HPDE6-E6E7 (cell line): ENCODE measurements around the gene IL7R.
"Not testable (repeated sequence)": the region's sequence is repeated elsewhere in the genome, so short reads cannot be mapped to it uniquely, and the experiment has no call there.

ENCODE experiments used
- DNase-seq: peaks from one replicate; pipeline ENCODE4 v3.0.0; 2011; ENCODE audit warnings: missing footprints; ENCODE audit errors: extremely low spot score

IL7R gene

DNA sequence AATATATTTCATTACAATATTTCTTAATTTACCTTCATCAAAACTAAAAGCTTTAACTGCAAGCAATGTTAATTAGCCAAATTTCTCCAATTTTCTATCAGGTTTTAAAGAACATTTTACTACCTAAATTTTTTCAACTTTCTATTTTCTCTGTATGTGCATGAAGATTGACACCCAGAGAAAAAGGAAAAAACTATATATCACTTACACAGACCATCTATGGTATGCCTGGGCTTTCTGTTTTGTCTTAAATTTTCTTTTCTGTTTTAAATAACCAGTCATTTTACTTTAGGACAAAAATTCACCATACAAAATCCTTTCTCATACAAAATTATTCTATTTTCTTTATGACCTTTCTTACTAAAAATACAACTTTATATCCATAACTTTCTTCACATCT lies 13.8 kb upstream of the IL7R start:
- no peak for DNase-seq

DNA sequence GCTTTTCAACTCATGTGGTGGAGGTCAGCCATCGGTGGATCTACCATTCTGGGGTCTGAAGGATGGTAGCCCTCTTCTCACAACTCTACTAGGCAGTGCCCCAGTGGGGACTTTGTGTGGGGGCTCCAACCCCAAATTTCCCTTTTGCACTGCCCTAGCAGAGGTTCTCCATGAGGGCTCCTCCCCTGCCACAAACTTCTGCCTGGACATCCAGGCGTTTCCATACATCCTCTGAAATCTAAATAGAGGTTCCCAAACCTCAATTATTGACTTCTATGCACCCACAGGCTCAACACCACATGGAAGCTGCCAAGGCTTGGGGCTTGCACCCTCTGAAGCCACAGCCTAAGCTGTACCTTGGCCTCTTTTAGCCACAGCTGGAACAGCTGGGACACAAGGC lies 11.2 kb upstream of the IL7R start:
- DNase-seq: not testable (repeated sequence)

DNA sequence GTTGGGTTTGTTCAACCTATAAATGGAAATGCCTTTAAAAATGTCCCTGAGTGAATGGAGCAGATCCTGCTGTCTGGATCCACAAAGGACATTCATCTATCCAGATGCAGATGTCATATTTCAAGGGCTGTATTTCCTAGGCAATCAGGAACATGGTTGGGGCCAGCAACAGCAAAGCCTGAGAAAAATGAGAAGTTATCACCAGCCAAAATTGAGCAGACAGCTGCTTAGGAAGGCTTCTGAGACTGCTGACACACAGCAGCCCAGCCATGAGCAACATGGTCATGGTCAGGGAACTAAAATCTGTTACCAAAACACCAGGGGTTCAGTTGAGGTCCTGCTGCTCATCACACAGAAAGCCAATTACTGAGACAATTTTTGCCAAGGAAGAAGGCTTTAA lies 9.2 kb upstream of the IL7R start:
- DNase-seq: no peak

DNA sequence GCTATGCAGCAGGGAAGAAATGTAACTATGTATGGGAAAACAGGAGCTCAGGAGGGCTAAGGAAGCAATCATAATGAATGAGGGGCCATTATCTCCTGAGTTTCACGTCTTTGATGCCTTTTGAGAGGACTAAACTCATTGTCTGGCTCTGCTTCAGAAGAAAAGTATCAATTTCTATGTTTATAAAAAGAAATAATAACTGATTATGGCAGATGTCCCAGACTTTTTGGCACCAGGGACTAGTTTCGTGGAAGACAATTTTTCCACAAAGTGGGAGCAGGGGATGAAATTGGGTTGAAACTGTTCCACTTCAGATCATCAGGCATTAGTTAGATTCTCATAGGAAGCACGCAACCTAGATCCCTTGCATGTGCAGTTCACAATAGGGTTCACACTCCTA lies 8.7 kb upstream of the IL7R start:
- no peak for DNase-seq

DNA sequence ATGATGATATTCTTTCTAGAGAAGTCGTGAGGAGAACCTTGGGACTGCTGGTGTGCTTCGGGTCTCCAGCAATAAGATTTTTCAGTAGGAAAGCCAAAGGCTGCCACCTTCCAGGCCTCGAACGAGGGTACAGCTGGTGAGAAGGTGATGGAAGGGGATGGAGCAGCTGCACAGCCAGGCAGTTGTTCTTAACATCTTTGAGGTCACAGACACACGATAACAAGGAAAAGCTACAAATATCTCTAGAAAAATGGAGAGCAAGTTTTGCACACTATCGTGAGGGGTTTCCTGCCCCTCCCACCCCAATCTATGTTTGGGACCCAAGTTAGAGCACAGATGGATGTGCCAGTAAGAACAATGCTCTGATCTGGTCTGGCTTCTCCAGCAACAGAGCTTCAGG lies 6.8 kb upstream of the IL7R start:
- DNase-seq: no peak

DNA sequence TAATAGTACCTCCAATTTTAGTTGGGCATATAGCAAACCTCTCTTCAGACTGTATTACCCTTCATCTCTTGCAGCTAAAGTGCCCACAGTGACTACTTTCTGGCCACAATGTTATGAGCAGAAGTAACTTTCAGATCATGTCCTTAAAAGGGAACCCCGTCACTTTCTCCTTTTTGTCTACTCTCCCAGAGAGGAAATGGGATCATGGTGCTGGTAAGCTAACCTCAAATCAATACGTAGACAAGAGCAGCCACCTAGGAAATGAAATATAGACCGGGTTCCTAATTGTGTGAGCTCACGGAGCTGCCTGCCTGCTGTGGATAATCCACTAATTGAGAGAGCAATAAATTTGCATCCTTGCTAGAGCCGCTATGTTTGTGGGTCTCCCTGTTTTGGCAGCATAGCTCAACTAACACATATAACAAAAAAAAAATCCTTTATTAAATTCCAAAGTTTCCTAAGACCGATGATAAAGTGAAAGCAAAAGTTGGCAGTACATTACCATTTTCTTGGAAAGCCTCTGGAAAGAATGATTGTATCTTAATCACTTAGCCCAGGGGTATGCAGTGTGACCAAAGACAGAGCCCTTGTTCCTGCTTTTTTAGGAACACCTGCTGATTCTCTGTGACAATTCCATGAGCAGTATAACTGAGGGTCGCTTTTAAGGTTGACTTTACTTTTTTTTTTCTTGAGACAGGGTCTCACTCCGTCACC lies 5.6 kb upstream of the IL7R start:
- DNase-seq: no peak

DNA sequence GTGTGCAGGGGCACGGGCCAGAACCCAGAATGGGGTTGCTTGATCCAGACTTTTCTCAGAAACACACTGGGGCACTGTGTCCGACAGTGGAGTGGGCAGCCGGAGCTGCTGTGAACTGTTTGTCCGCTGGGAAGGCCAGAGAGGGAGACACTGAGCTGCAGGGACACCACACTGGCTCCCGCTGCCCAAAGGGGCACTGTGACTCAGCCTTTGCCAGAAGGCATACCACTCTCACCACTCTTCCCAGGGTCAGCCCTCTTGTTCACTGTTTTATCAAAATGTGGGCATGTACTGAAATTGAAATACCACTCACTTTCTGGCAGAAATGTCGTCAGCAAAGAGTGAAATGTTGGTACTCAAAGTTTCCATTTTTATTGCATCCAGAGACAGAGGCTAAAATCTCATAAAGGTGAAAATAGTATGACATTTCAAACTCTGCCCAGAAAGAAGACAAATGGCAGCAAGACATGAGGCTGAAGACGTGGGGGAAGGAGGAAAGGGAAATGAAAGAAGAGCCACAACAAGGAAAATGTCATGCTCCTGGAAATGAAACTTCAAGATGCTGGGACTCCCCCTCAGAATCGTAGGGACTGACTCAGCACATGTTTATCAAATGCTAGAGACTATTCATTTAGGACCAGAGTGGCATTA lies 4.5 kb upstream of the IL7R start:
- no peak for DNase-seq

DNA sequence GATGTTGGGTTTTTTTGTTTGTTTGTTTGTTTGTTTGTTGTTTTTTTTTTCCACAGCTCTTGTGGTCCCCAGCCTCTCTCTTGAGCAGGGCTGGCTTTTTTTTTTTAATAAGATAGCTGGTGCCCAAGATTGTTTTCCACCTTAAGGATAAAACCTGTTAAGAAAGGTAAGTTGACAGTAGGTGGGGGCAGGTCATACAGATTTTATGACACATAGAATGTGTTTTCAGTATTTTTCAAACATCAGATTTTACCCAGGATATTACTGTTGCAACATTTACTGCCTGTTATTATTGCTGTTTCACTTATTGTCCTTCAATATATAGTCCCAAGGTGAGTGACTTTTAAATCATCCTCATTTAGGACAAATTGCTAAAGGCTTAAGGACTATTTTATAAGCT lies 3.9 kb upstream of the IL7R start:
- no peak for DNase-seq

DNA sequence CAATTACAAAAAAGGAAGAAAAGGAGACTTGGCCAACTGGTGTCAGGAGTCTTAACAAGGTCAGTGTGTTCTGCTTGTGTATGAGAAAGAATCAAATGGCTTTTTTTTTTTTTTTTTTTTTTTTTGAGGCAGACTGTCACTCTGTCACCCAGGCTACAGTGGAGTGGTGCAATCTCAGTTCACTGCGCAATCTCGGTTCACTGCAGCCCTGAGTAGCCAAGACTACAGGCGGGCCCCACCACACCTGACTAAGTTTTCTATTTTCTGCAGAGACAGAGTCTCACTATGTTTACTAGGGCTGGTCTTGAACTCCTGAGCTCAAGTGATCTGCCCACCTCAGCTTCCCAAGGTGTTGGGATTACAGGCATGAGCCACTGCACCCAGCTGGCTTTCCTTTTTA lies 3.1 kb upstream of the IL7R start:
- DNase-seq: no peak

DNA sequence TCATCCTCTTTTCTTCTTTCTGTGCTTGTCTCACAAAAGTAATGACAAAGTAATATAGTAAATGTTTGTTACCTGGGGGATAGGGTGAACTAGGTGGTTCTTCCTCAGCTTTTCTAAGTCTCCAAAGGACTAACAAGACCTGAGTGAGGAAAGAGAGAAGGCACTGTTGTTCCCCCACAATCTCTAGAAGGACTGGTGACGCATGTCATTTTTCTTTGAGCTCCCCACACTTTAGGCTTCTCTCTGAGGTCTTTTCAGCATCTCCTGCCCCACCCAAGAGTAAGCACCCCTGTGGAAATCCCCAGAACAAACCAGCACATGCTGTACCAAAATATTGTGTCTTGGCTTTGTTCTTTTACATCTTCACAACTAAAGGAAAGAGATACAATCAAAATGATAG lies 2.4 kb upstream of the IL7R start:
- no peak for DNase-seq

DNA sequence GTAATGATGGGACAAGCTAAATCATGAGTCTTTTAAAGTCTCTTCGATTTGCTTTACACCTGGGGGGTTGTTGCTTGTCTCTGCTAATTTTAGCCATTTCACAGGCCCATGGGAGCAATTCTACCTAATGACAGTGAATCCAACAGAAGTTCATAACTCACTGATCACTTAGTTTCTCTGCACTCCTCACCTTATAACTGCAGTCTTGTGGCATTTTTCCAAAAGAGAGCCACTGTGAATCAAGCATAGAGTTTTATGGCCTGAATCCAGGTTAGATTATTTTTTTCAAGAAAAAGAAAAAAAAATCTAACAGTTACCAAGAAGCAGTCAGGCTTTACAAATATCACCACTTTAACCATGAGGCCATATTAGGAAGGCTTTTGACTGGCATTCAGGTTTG lies 1.5 kb upstream of the IL7R start:
- DNase-seq: no peak

DNA sequence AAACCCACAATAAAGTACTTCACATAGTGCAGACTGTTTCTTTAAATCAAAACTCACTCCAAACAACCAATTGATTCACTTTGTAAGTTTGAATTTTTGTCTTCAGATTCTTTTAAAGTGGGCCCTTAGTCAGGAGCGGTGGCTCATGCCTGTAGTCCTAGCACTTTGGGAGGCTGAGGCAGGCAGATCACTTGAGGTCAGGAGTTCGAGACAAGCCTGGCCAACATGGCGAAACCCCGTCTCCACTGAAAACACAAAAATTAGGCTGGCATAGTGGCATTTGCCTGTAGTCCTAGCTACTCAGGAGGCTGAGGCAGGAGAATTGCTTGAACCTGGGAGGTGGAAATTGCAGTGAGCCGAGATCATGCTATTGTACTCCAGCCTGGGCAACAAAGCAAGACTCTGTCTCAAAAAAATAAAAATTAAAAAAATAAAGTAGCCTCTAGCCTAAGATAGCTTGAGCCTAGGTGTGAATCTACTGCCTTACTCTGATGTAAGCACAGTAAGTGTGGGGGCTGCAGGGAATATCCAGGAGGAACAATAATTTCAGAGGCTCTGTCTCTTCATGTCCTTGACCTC lies 416 bp upstream of the IL7R start:
- not testable (repeated sequence) for DNase-seq

DNA sequence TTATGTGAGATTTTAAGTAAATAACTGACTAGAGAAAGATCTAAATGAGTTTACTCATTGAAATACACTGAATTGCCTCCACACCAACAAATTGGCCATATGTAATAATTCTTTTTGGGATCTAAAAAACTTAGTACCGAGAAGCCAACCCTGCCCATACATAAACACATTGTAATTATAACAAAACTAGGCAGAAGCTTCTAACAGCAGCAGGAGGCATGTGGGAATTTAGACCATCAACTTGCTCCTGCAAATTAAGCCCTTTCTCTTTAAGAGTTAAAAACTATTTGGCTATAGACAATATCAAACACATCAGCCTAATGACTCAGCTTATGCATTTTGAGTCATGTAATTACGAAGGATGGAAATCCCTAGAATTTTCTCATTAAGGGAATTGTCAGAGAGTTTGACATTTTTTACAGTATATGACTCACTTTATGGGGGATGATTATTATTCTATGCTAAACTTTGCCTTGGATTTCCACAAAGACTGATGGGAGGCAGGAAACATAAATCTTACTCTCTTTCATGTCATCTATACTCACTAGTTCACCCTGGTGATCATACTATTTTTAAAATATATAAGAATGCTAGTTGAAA lies 1.0 kb downstream of the IL7R start:
- peak; percentile 21 for DNase-seq

DNA sequence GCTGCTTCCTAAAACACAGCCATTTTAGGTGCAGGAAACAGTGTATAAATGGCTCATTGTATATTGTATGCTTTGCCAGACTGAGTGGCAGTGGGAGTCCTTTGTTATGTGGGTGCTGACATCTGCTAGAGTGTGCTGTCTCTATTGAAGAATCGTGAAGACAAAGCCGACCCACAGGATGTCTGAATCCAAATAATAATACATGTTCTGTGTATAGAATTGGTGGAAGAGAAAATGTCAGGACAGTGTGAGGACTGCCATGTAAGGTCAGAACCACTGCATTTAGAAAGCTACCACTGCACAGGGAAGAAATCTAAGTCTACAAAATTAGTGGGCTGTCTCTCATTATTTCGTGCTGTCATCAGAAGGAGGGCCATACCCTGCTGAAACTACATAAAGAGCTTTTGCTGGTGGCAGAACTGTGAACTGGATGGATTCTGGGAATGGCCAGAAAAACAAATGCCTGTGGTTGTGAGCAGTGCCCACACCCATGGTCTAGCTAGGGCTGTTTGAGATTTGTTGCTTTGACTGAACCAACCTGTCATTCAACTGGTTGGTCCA lies 2.5 kb downstream of the IL7R start:
- DNase-seq: no peak

DNA sequence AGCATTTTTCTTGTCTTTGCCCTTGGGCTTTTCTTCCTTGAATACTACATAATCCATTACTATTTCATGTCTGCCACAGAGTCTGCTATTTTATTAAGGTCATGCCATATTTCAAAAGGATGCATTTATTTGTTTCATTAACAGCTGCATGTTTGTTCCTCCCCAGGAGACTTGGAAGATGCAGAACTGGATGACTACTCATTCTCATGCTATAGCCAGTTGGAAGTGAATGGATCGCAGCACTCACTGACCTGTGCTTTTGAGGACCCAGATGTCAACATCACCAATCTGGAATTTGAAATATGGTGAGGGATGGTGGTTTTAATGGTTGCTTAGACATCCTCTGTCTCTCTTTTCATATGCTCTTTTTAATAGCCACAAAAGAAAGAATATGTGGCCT lies 4.0 kb downstream of the IL7R start:
- no peak for DNase-seq

DNA sequence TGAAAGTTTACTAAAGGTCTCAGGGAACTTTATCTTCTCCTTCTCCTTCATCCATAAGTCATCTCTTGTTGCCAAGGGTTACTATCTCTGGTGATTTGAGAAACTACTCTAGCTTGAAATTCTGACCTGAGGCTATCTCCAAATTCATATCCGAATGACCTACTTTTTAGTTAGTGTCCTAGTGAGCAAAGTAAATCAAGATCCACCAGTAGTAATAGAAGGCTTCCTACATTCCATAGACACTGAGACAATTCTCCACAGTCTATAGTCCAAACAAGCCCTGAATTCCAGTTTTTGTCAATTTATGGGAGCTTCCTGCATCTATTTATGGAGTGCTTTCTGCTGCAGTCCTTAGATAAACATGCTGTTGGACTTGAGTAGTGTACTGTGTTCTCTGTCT lies 5.0 kb downstream of the IL7R start:
- no peak for DNase-seq

DNA sequence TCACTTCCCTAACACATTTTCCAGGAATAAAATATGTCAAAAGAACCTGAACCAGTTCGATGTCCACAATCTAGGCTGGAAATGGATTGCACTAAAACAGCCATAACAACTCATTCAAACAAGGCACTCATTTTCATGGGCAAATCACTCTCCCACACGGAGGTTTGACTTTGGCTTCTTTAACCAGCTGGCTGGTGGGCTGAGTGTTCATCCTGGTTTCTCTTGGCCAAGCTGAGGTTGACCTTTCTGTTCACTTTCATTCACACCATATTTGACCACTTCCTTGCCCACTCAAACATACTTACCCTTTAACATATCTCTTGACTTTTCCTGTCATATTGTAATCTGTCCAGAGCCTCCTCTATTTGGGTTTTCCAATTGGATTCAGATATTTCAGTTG lies 5.4 kb downstream of the IL7R start:
- no peak for DNase-seq

DNA sequence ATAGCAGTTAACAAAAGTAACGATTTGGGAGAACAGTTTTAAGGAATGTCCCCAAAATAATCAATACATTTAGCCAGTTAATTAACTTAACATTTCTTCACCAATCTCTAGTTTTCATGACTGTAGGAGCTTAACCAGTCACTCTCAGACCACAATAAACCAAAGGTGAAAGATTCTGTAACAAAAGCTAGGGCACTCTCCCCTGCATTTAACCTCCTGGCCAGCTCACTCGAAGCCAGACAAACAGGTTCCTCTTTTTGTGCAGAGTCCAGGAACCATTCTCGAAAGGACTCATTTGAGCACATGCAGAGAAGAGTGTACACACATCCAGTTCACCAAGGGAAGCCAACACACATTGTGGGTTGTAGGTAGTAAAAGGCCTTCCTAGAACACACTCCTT lies 6.5 kb downstream of the IL7R start:
- DNase-seq: no peak

DNA sequence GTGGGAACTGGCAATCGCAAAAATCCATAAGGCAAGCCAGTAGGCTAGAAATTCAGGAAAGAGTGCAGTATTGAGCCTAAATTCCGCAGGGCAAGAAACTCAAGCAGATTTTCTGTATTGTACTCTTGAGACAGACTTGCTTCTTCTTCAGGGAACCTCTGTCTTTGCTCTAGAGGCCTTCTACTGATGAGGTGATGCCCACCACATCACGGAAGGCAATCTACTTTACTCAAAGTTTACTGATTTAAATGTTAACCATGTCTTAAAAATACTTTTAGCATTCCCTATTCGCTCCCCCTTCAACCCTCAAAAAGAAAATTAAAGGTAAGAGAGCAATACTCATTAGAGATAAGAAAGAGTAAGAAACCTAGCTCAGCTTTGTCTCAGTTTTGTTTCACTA lies 11.3 kb downstream of the IL7R start:
- DNase-seq: no peak

DNA sequence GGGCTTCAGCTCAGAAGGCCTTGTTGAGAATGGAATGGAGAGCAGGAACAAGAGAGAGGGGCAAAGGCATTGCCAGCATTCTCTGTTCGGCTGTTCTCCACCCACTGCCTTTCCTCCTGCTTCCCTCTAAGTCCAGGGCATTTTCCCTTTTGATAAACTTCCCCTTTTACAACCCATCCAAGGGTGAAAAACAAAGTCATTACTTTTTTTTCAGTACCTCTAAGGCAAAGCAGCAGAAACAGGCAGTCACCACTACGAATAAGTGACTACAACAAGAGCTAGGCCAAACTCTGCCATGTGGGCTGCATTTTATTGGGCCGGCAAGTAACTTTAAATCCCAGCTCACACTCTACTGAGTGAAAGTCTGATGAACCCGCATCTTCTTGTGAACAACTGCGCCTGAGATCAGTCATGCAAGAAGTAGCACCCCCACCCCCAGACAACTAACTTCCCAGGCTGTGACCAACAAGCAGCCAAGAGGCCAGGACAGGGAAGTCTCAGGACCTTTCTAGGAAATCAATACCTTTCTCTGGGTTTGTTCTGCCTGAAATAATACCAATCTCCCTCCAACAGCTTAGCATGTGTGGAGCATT lies 13.1 kb downstream of the IL7R start:
- no peak for DNase-seq

DNA sequence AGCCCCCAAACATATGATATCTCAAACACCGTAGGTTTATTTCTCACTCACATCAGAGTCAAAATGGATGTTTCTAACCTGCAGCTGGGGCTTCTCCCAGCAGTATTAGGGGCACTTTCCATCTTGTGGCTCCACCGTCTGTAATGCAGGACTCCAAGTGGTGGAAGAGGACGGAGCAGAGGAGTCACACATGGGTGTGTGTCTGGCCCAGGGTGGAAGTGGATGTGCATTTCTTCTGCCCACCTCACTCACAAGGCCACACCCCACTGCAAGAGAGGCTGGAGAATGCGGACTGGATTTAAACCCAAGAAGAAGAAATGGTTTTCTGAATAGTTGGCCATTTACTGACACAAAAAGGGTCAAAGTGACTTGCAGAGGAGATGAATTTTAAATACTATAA lies 13.9 kb downstream of the IL7R start:
- DNase-seq: no peak

DNA sequence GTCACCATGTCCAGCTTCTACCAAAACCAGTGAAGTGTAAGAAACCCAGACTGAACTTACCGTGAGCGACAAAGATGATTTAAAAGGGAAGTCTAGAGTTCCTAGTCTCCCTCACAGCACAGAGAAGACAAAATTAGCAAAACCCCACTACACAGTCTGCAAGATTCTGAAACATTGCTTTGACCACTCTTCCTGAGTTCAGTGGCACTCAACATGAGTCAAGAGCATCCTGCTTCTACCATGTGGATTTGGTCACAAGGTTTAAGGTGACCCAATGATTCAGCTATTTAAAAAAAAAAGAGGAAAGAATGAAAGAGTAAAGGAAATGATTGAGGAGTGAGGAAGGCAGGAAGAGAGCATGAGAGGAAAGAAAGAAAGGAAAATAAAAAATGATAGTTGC lies 19.8 kb downstream of the IL7R start:
- DNase-seq: no peak
